H9 (cell line): Measurements from ENCODE around the gene LRP1B. TPM values are rescaled to one million over a fixed set of nuclear protein-coding genes. Genes with fewer than 3 reads are reported as not detected.

ENCODE experiments used
- DNase-seq: peaks from one replicate; pipeline ENCODE4 v3.0.0-alpha.2; 2017
- H2AFZ ChIP-seq: one replicate; pipeline ENCODE4 v1.6.1; 2013; ENCODE audit warnings: mild to moderate bottlenecking, low read length, control low read depth, moderate library complexity
- H2AK5ac ChIP-seq: 2 replicates; pipeline ENCODE4 v1.6.1; 2013; ENCODE audit warnings: low read length, control low read depth, mixed read lengths; ENCODE audit not compliant: insufficient read length
- H2BK120ac ChIP-seq: one replicate; pipeline ENCODE4 v1.6.1; 2013; ENCODE audit warnings: low read depth, mild to moderate bottlenecking, low read length, control low read depth, inconsistent platforms; ENCODE audit not compliant: poor library complexity, severe bottlenecking
- H2BK12ac ChIP-seq: 2 replicates; pipeline ENCODE4 v1.6.1; 2013; ENCODE audit warnings: low read length, control low read depth, mixed read lengths, low read depth; ENCODE audit not compliant: insufficient read length
- H2BK15ac ChIP-seq: 2 replicates; pipeline ENCODE4 v1.6.1; 2013; ENCODE audit warnings: low read depth, low read length, control low read depth
- H2BK20ac ChIP-seq: one replicate; pipeline ENCODE4 v1.6.1; 2013; ENCODE audit warnings: low read depth, mild to moderate bottlenecking, low read length, control low read depth, inconsistent platforms; ENCODE audit not compliant: poor library complexity, severe bottlenecking
- H2BK5ac ChIP-seq: 2 replicates; pipeline ENCODE4 v1.6.1; 2013; ENCODE audit warnings: low read length, control low read depth, mixed read lengths; ENCODE audit not compliant: insufficient read length
- H3K14ac ChIP-seq: 2 replicates; pipeline ENCODE4 v1.6.1; 2013; ENCODE audit warnings: low read length, control low read depth; ENCODE audit not compliant: insufficient read depth
- H3K18ac ChIP-seq: 2 replicates; pipeline ENCODE4 v1.6.1; 2013; ENCODE audit warnings: low read depth, mild to moderate bottlenecking, mixed read lengths, low read length, control low read depth; ENCODE audit not compliant: insufficient read length
- H3K23ac ChIP-seq: 2 replicates; pipeline ENCODE4 v1.6.1; 2013; ENCODE audit warnings: low read length, control low read depth, mixed read lengths, low read depth; ENCODE audit not compliant: insufficient read length
- H3K23me2 ChIP-seq: 2 replicates; pipeline ENCODE4 v1.6.1; 2013; ENCODE audit warnings: low read depth, mild to moderate bottlenecking, mixed read lengths, low read length, control low read depth; ENCODE audit not compliant: insufficient read length, poor library complexity, severe bottlenecking
- H3K27ac ChIP-seq: 2 replicates; pipeline ENCODE4 v1.5.1; 2013; ENCODE audit warnings: low read length, control low read depth, mixed read lengths, low read depth; ENCODE audit not compliant: insufficient read length
- H3K27me3 ChIP-seq: 2 replicates; pipeline ENCODE4 v1.6.1; 2013; ENCODE audit warnings: low read length, control low read depth, inconsistent platforms; ENCODE audit not compliant: insufficient read depth
- H3K4ac ChIP-seq: 2 replicates; pipeline ENCODE4 v1.6.1; 2013; ENCODE audit warnings: low read depth, mild to moderate bottlenecking, control low read depth, inconsistent platforms, low read length, moderate library complexity
- H3K4me1 ChIP-seq: 2 replicates; pipeline ENCODE4 v1.6.1; 2013; ENCODE audit warnings: low read length, control low read depth, inconsistent platforms; ENCODE audit not compliant: insufficient read depth
- H3K4me2 ChIP-seq: 2 replicates; pipeline ENCODE4 v1.6.1; 2013; ENCODE audit warnings: low read length, control low read depth, mixed read lengths; ENCODE audit not compliant: insufficient read length, insufficient read depth
- H3K56ac ChIP-seq: 2 replicates; pipeline ENCODE4 v1.6.1; 2013; ENCODE audit warnings: low read depth, mild to moderate bottlenecking, mixed read lengths, low read length, control low read depth; ENCODE audit not compliant: insufficient read length
- H3K79me1 ChIP-seq: 2 replicates; pipeline ENCODE4 v1.6.1; 2013; ENCODE audit warnings: low read depth, mild to moderate bottlenecking, moderate library complexity, low read length, control low read depth, inconsistent platforms; ENCODE audit not compliant: insufficient read depth, poor library complexity, severe bottlenecking
- H3K79me2 ChIP-seq: 2 replicates; pipeline ENCODE4 v1.6.1; 2013; ENCODE audit warnings: low read length, control low read depth, inconsistent platforms; ENCODE audit not compliant: insufficient read depth
- H3K9ac ChIP-seq: 2 replicates; pipeline ENCODE4 v1.6.1; 2013; ENCODE audit warnings: low read length, control low read depth, mixed read lengths; ENCODE audit not compliant: insufficient read length; ENCODE audit errors: extremely low read depth
- H3K9me3 ChIP-seq: one replicate; pipeline ENCODE4 v1.6.1; 2013; ENCODE audit warnings: low read depth, low read length, inconsistent platforms; ENCODE audit not compliant: control insufficient read depth
- H3T11ph ChIP-seq: one replicate; pipeline ENCODE4 v1.6.1; 2013; ENCODE audit warnings: mild to moderate bottlenecking, low read length, control low read depth, inconsistent platforms
- H4K20me1 ChIP-seq: one replicate; pipeline ENCODE4 v1.6.1; 2013; ENCODE audit not compliant: control insufficient read depth, insufficient read length, insufficient read depth
- H4K5ac ChIP-seq: 2 replicates; pipeline ENCODE4 v1.6.1; 2013; ENCODE audit warnings: low read depth, mild to moderate bottlenecking, mixed read lengths, low read length, control low read depth; ENCODE audit not compliant: insufficient read length
- H4K8ac ChIP-seq: replicated peaks from 2 replicates; pipeline ENCODE4 v1.6.1; 2013; ENCODE audit warnings: low read length, control low read depth, mixed read lengths, low read depth; ENCODE audit not compliant: insufficient read length
- H4K91ac ChIP-seq: 2 replicates; pipeline ENCODE4 v1.6.1; 2013; ENCODE audit warnings: low read depth, mild to moderate bottlenecking, moderate library complexity, mixed read lengths, low read length, control low read depth; ENCODE audit not compliant: insufficient read length
- H3K27ac Mint-ChIP-seq, 3 experiments: 2 replicates in 2 of 3; 3 replicates in 1 of 3; pipeline ENCODE4 v1.8.0; 2020 to 2021; ENCODE audit warnings: mixed read lengths in 3 of 3, mild to moderate bottlenecking in 1 of 3, moderate library complexity in 1 of 3
- H3K27me3 Mint-ChIP-seq: 2 replicates; pipeline ENCODE4 v1.8.0; 2021; ENCODE audit warnings: low read depth, mild to moderate bottlenecking, moderate library complexity, mixed read lengths
- H3K36me3 Mint-ChIP-seq, 3 experiments: 2 replicates in 2 of 3; 3 replicates in 1 of 3; pipeline ENCODE4 v1.8.0; 2020 to 2021; ENCODE audit warnings: low read depth in 3 of 3, mixed read lengths in 3 of 3; ENCODE audit not compliant: insufficient read depth in 1 of 3
- H3K4me1 Mint-ChIP-seq, 2 experiments: 2 replicates each; pipeline ENCODE4 v1.8.0; 2020; ENCODE audit warnings: mixed read lengths in 2 of 2
- H3K4me3 Mint-ChIP-seq, 2 experiments: 2 replicates in 1 of 2; 3 replicates in 1 of 2; pipeline ENCODE4 v1.8.0; 2020 to 2021; ENCODE audit warnings: mild to moderate bottlenecking in 2 of 2, mixed read lengths in 2 of 2, moderate library complexity in 1 of 2
- H3K9me3 Mint-ChIP-seq, 2 experiments: 2 replicates in 1 of 2; 3 replicates in 1 of 2; pipeline ENCODE4 v1.8.0; 2020; ENCODE audit warnings: mild to moderate bottlenecking in 2 of 2, mixed read lengths in 2 of 2, moderate library complexity in 1 of 2
- WGBS: extraction: QIAGEN DNeasy Blood & Tissue Kit; methylation state at CpG from one replicate; pipeline ENCODE4 v1.1.7; 2013; ENCODE audit warnings: missing lambda C conversion rate, low lambda C conversion rate, mixed read lengths; ENCODE audit not compliant: insufficient read length; ENCODE audit errors: extremely low coverage; 5-methylcytosine and 5-hydroxymethylcytosine counted together
- total RNA-seq: library from RNA; stranded (reverse); gene quantifications from 2 replicates; pipeline ENCODE4 v1.2.1, GENCODE V29; 2021
- TF ChIP-seq, protein P1 (sequence below): fragments of 200-600 bp; sonication (generic); conservative IDR thresholded peaks from 3 replicates; pipeline ENCODE4 v1.8.0; 2021; ENCODE audit warnings: antibody characterized with exemption, mild to moderate bottlenecking

LRP1B gene
- total RNA-seq, 1 experiment from 2014 or later: not detected

DNA sequence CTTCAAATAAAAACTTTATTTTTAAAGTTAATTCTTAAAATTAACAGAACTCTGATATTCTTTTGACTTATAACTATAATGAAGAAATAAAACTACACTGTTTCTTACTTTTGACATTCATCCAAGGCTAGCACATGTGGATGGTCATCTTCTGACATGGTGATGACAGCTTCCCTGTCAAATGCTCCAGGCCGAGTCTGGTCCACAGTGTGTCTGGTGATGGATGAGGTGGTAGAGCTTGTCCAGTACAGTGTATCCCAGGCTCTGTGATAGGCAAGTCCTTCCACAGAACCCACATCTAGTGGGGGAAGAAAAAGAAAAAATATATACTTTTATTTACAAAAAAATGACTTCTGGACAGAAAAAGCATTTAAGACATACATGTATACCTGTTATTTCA is 1529.5 kb downstream of the LRP1B start:
- no peak overlapping the region for H2BK12ac ChIP-seq
- H2BK5ac ChIP-seq: no peak overlapping the region
- Mint-ChIP-seq H3K4me1 (no peaks in the 10 kb centered on the region), H3K4me3 (no peak overlapping the region), H3K27ac (no peak overlapping the region), H3K36me3 (no peaks in the 10 kb centered on the region), H3K9me3 (no peaks in the 10 kb centered on the region), H3K27me3 (no peaks in the 10 kb centered on the region)
- H3K9me3 ChIP-seq: no peaks in the 10 kb centered on the region
- H3K23me2 ChIP-seq: no peaks in the 10 kb centered on the region
- H3K56ac ChIP-seq: no peak overlapping the region
- H3T11ph ChIP-seq: no peak overlapping the region
- no peaks in the 10 kb centered on the region for H3K4me1 ChIP-seq
- no peak overlapping the region for H2BK15ac ChIP-seq
- H3K79me2 ChIP-seq: no peaks in the 10 kb centered on the region
- H3K79me1 ChIP-seq: no peaks in the 10 kb centered on the region
- no peak overlapping the region for H3K4me2 ChIP-seq
- no peak overlapping the region for H4K91ac ChIP-seq
- no peak overlapping the region for H2AK5ac ChIP-seq
- H2AFZ ChIP-seq: no peak overlapping the region
- DNase-seq: no peak
- no peak overlapping the region for H3K27ac ChIP-seq
- TF ChIP-seq, protein P1, sequence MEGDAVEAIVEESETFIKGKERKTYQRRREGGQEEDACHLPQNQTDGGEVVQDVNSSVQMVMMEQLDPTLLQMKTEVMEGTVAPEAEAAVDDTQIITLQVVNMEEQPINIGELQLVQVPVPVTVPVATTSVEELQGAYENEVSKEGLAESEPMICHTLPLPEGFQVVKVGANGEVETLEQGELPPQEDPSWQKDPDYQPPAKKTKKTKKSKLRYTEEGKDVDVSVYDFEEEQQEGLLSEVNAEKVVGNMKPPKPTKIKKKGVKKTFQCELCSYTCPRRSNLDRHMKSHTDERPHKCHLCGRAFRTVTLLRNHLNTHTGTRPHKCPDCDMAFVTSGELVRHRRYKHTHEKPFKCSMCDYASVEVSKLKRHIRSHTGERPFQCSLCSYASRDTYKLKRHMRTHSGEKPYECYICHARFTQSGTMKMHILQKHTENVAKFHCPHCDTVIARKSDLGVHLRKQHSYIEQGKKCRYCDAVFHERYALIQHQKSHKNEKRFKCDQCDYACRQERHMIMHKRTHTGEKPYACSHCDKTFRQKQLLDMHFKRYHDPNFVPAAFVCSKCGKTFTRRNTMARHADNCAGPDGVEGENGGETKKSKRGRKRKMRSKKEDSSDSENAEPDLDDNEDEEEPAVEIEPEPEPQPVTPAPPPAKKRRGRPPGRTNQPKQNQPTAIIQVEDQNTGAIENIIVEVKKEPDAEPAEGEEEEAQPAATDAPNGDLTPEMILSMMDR: no peak
- no peaks in the 10 kb centered on the region for H3K27me3 ChIP-seq
- H4K8ac ChIP-seq: no peak overlapping the region
- H3K23ac ChIP-seq: no peak overlapping the region
- no peak overlapping the region for H3K4ac ChIP-seq
- H3K14ac ChIP-seq: no peak overlapping the region
- no peaks in the 10 kb centered on the region for H4K20me1 ChIP-seq
- WGBS: no CpG with 5 or more reads among the region's 1 CpG
- no peak overlapping the region for H3K18ac ChIP-seq
- H2BK20ac ChIP-seq: no peak overlapping the region
- H2BK120ac ChIP-seq: no peak overlapping the region
- H3K9ac ChIP-seq: no peak overlapping the region
- no peak overlapping the region for H4K5ac ChIP-seq
